HG02884 (cell line): ENCODE measurements around the gene SPTB.
"Not testable (repeated sequence)": the region's sequence is repeated elsewhere in the genome, so short reads cannot be mapped to it uniquely, and the experiment has no call there.

Source experiments
- ATAC-seq: cut with Tn5 transposase; IDR thresholded peaks from one replicate; pipeline ENCODE4 v1.9.1; 2021; ENCODE audit warnings: mild to moderate bottlenecking, moderate library complexity; ENCODE audit not compliant: unreplicated experiment

Gene SPTB

GRCh38 chr14:64879635-64880220 is at the start of gene SPTB:
Gene SPTB (minus strand): TSS chr14:64879907. CDS start chr14:64823094, 56,813 bp downstream.
- ATAC-seq, result no peak

- no peak for ATAC-seq
These were observed 49.3 kb upstream of the SPTB start for GRCh38 chr14:64929014-64929359.

GRCh38 chr14:64928239-64929013 is 48.7 kb upstream of the SPTB start:
- ATAC-seq, result no peak

- no peak for ATAC-seq
These were observed 47.3 kb upstream of the SPTB start for GRCh38 chr14:64927031-64927430.

- ATAC-seq, result no peak
These were observed 46.8 kb upstream of the SPTB start for GRCh38 chr14:64926398-64926995.

- ATAC-seq, result no peak
These were observed 43.3 kb upstream of the SPTB start for GRCh38 chr14:64923015-64923414.

GRCh38 chr14:64920465-64920864 is 40.8 kb upstream of the SPTB start:
- ATAC-seq, result no peak

- ATAC-seq, result no peak
These were observed 39.9 kb upstream of the SPTB start for GRCh38 chr14:64919618-64920017.

GRCh38 chr14:64919215-64919614 is 39.5 kb upstream of the SPTB start:
- no peak for ATAC-seq

- no peak for ATAC-seq
These were observed 38.5 kb upstream of the SPTB start for GRCh38 chr14:64918216-64918615.

- ATAC-seq, result no peak
These were observed 36.1 kb upstream of the SPTB start for GRCh38 chr14:64915797-64916196.

- no peak for ATAC-seq
These were observed 35.3 kb upstream of the SPTB start for GRCh38 chr14:64915029-64915424.

GRCh38 chr14:64914237-64915028 is 34.7 kb upstream of the SPTB start, which contains the start of gene CHURC1:
Gene CHURC1 (plus strand): TSS chr14:64914455. CDS start chr14:64914496, 41 bp downstream.
- ATAC-seq, result peak; percentile 96

- not testable (repeated sequence) for ATAC-seq
These were observed 33.8 kb upstream of the SPTB start for GRCh38 chr14:64913477-64913876.

- ATAC-seq, result no peak
These were observed 32.6 kb upstream of the SPTB start for GRCh38 chr14:64912261-64912660.

GRCh38 chr14:64910847-64911495 is 31.3 kb upstream of the SPTB start:
- no peak for ATAC-seq

GRCh38 chr14:64906022-64906421 is 26.3 kb upstream of the SPTB start:
- no peak for ATAC-seq

- no peak for ATAC-seq
These were observed 20.3 kb upstream of the SPTB start for GRCh38 chr14:64899958-64900357.

GRCh38 chr14:64891839-64892375 is 12.2 kb upstream of the SPTB start:
- no peak for ATAC-seq

- no peak for ATAC-seq
These were observed 11.6 kb upstream of the SPTB start for GRCh38 chr14:64891173-64891838.
